Keratinocyte (primary cell): ENCODE data around the gene RARS1. TPM values are rescaled to one million over a fixed set of nuclear protein-coding genes. Genes with fewer than 3 reads are reported as not detected.

ENCODE experiments used
- DNase-seq: peaks from one replicate; pipeline ENCODE4 v3.0.0-alpha.2; 2011; ENCODE audit warnings: low read depth, missing footprints, low spot score
- FAIRE-seq: peaks from 2 replicates; lab custom pipeline; 2011; peaks lifted over from hg19 to GRCh38; lab: Jason Lieb, UNC
- H2AFZ ChIP-seq: 2 replicates; pipeline ENCODE4 v1.6.0; 2012; ENCODE audit warnings: low read length, control low read depth, inconsistent platforms; ENCODE audit not compliant: control insufficient read depth
- H3K27ac ChIP-seq: 2 replicates; pipeline ENCODE4 v1.5.1; 2011; ENCODE audit warnings: low read length; ENCODE audit not compliant: control insufficient read depth, insufficient read depth
- H3K27me3 ChIP-seq: 3 replicates; pipeline ENCODE4 v1.6.0; 2011; ENCODE audit warnings: low read length; ENCODE audit not compliant: control insufficient read depth, insufficient read depth; ENCODE audit errors: extremely low read depth
- H3K36me3 ChIP-seq, 2 experiments: 2 replicates in 1 of 2; 3 replicates in 1 of 2; pipeline ENCODE4 v1.5.1; 2011; ENCODE audit warnings: low read length in 2 of 2, mild to moderate bottlenecking in 1 of 2; ENCODE audit not compliant: control insufficient read depth in 2 of 2, insufficient read depth in 2 of 2; ENCODE audit errors: extremely low read depth in 1 of 2
- H3K4me1 ChIP-seq: 3 replicates; pipeline ENCODE4 v1.5.1; 2011; ENCODE audit warnings: low read length; ENCODE audit not compliant: control insufficient read depth, insufficient read depth; ENCODE audit errors: extremely low read depth
- H3K4me2 ChIP-seq: 3 replicates; pipeline ENCODE4 v1.6.0; 2011; ENCODE audit warnings: low read depth, low read length; ENCODE audit not compliant: control insufficient read depth, insufficient read depth; ENCODE audit errors: extremely low read depth
- H3K4me3 ChIP-seq, 3 experiments: fragments of 200-600 bp in 1 of 3; sonication (generic) in 1 of 3; 2 replicates in 2 of 3; 3 replicates in 1 of 3; pipeline ENCODE4 v1.5.1; 2011 to 2016; ENCODE audit warnings: low read length in 3 of 3, mild to moderate bottlenecking in 3 of 3, control low read depth in 2 of 3, inconsistent platforms in 1 of 3, low read depth in 1 of 3, mixed read lengths in 1 of 3, mixed run types in 1 of 3, moderate library complexity in 1 of 3; ENCODE audit not compliant: control insufficient read depth in 2 of 3, insufficient read depth in 2 of 3; ENCODE audit errors: extremely low read depth in 1 of 3
- H3K79me2 ChIP-seq: 2 replicates; pipeline ENCODE4 v1.6.0; 2012; ENCODE audit warnings: low read length; ENCODE audit not compliant: control insufficient read depth, insufficient read depth
- H3K9ac ChIP-seq: 3 replicates; pipeline ENCODE4 v1.6.0; 2011; ENCODE audit warnings: low read length; ENCODE audit not compliant: control insufficient read depth, insufficient read depth; ENCODE audit errors: extremely low read depth
- H3K9me1 ChIP-seq: 3 replicates; pipeline ENCODE4 v1.6.0; 2011; ENCODE audit warnings: low read length; ENCODE audit not compliant: control insufficient read depth, insufficient read depth; ENCODE audit errors: extremely low read depth
- H3K9me3 ChIP-seq: 2 replicates; pipeline ENCODE4 v1.5.1; 2012; ENCODE audit warnings: low read depth, low read length; ENCODE audit not compliant: control insufficient read depth
- H4K20me1 ChIP-seq: 3 replicates; pipeline ENCODE4 v1.6.0; 2011; ENCODE audit warnings: low read length; ENCODE audit not compliant: control insufficient read depth, insufficient read depth; ENCODE audit errors: extremely low read depth
- EZH2 ChIP-seq: IDR thresholded peaks from one replicate; pipeline ENCODE4 v1.6.1; 2012; ENCODE audit warnings: inconsistent platforms, mild to moderate bottlenecking, low read length, moderate library complexity
- dilution Hi-C: fragments of 300-500 bp; cut with MboI; formaldehyde crosslinking; loops from one replicate; pipeline ENCODE4 v1.7.0; 2020; ENCODE audit warnings: low sequenced_read_pairs; ENCODE audit not compliant: extremely low pct_ligation_motif_present
- polyA plus RNA-seq, 5 experiments: library from polyadenylated mRNA; depleted of rRNA in 3 of 5; stranded (reverse) in 3 of 5; stranded (forward) in 1 of 5; unstranded in 1 of 5; fragments of >200 nt; gene quantifications; 1 replicate in 1 of 5; 2 replicates in 3 of 5; 3 replicates in 1 of 5; pipeline versions ENCODE4 v1.2.1 to v1.2.3, GENCODE V29; 2011 to 2012; ENCODE audit warnings: missing spikeins in 2 of 5, low read depth in 1 of 5, low replicate concordance in 1 of 5
- TF ChIP-seq, protein P1 (sequence below), 3 experiments: IDR thresholded peaks in 1 of 3; conservative IDR thresholded peaks in 1 of 3; optimal IDR thresholded peaks in 1 of 3; 2 replicates in 2 of 3; 3 replicates in 1 of 3; pipeline versions ENCODE3 to v1.5.1; 2011; ENCODE audit warnings: low read length in 3 of 3, mild to moderate bottlenecking in 3 of 3, moderate library complexity in 2 of 3, control low read depth in 1 of 3, inconsistent platforms in 1 of 3; ENCODE audit not compliant: insufficient read depth in 2 of 3; ENCODE audit errors: extremely low read depth in 1 of 3

The RARS1 gene
- polyA plus RNA-seq, 1 donor (not counting 4 experiments of a cell fraction or from before 2014, with no cell fraction given), result 128 TPM

DNA sequence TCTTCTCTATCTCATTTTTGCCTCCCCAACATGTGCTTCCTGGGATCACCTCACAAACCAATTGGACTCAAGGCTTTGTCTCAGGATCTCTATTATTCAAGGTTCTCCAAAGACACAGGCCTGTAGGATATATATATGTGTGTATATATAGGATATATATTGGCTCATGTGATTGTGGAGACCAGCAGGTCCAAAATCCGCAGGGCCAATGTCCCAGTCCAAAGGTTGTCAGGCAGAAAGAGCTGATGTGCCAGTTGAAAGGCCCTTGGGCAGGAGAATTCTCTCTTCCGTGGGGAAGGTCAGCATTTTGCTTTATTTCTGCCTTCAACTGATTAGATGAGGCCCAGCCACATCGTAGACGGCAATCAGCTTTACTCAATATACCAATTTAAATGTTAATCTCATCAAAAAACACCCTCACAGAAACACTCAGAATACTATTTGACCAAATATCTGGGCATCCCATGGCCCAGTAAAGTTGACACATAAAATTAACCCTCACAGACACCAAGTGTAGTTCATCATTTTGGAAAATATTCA is 41.6 kb downstream of the RARS1 start:
- TF ChIP-seq, protein P1, sequence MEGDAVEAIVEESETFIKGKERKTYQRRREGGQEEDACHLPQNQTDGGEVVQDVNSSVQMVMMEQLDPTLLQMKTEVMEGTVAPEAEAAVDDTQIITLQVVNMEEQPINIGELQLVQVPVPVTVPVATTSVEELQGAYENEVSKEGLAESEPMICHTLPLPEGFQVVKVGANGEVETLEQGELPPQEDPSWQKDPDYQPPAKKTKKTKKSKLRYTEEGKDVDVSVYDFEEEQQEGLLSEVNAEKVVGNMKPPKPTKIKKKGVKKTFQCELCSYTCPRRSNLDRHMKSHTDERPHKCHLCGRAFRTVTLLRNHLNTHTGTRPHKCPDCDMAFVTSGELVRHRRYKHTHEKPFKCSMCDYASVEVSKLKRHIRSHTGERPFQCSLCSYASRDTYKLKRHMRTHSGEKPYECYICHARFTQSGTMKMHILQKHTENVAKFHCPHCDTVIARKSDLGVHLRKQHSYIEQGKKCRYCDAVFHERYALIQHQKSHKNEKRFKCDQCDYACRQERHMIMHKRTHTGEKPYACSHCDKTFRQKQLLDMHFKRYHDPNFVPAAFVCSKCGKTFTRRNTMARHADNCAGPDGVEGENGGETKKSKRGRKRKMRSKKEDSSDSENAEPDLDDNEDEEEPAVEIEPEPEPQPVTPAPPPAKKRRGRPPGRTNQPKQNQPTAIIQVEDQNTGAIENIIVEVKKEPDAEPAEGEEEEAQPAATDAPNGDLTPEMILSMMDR (optimal IDR thresholded peaks at IDR 0.05 in 1 of 3, IDR thresholded peaks at IDR 0.05 in 1 of 3, conservative IDR thresholded peaks at IDR 0.05 in 1 of 3; ENCODE audit: extremely low read depth in 1 of 3, insufficient read depth in 2 of 3, low read length in 3 of 3), result no peak
- no peak for TF ChIP-seq EZH2
- no peak overlapping the region for H3K4me3 ChIP-seq
- H3K27me3 ChIP-seq, result peaks cover 34% of the 10 kb centered on the region
- H3K9me1 ChIP-seq, result no peaks in the 10 kb centered on the region
- FAIRE-seq, result no peak
- no peak overlapping the region for H3K4me2 ChIP-seq
- H3K9me3 ChIP-seq, result peaks cover 2% of the 10 kb centered on the region
- H3K9ac ChIP-seq, result no peak overlapping the region
- H3K27ac ChIP-seq, result no peak overlapping the region
- no peak for DNase-seq
- H4K20me1 ChIP-seq, result no peaks in the 10 kb centered on the region
- no peaks in the 10 kb centered on the region for H3K4me1 ChIP-seq
- no peaks in the 10 kb centered on the region for H3K79me2 ChIP-seq
- dilution Hi-C loops, result no loop called here
- H3K36me3 ChIP-seq, result peaks cover 0 to 2% of the 10 kb centered on the region in 2 experiments
- no peak overlapping the region for H2AFZ ChIP-seq

DNA sequence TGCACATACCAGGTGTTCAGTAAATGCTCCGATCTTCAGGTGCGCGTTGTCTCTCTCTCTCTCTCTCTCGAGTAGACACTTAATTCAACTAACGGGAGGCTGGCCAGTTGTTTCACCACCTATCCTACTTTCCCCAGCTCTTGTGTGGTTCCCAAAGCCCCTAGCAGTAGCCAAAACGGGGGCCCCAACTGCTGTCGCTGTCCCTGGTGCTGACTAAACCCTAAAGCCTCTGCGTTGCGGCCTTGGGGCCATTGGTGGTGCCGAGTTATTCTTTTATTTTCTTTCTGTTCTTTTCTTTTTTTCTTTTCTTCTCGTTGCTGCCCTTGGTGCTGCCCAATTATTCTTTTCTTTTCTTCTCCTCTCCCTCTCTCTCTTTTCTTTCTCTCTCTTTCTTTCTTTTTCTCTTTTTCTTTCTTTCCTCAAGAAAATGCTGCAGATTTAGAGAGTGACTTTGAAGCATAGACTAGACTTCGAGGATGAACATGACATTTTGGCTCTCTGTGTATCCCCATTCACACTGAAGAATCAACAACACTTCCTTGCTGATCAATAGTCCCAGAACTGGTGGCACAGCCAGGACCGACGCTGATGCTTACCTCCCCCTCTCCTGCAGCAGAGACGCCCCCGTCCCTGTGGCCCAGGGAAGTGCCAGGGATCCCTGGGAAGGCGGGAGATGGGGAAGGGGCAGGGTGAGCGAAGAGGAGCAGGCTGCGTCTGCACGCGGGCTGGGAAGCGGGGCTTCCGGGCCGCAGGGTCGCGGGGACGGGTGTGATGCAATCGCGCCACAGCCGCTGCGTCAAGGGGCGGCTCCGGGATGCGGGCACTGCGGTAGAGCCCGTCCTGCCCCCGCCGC is 42.5 kb downstream of the RARS1 start, which contains the start of gene FBLL1:
FBLL1 (plus strand) TSS at position 785 of the 853 bp plus-strand sequence. CDS start 200 bp downstream, outside the sequence.
- Histone ChIP-seq H3K36me3 (peaks cover 0 to 2% of the 10 kb centered on the region in 2 experiments), H3K4me3 (peak within 1 kb of the TSS in 1 of 3 experiments; percentile 30), H3K79me2 (no peaks in the 10 kb centered on the region), H2AFZ (no peak within 1 kb of the TSS), H3K27ac (no peak within 1 kb of the TSS), H3K27me3 (peaks cover 34% of the 10 kb centered on the region), H4K20me1 (no peaks in the 10 kb centered on the region), H3K9ac (no peak within 1 kb of the TSS), H3K9me1 (no peaks in the 10 kb centered on the region), H3K9me3 (peaks cover 2% of the 10 kb centered on the region), H3K4me1 (no peaks in the 10 kb centered on the region), H3K4me2 (peak within 1 kb of the TSS; percentile 42)
- dilution Hi-C loops, result no loop called here
- no peak for DNase-seq
- FAIRE-seq, result no peak
- TF ChIP-seq EZH2, result peak; percentile 96
- TF ChIP-seq, protein P1 (optimal IDR thresholded peaks at IDR 0.05 in 1 of 3, IDR thresholded peaks at IDR 0.05 in 1 of 3, conservative IDR thresholded peaks at IDR 0.05 in 1 of 3; ENCODE audit: extremely low read depth in 1 of 3, insufficient read depth in 2 of 3, low read length in 3 of 3), result no peak
